GM12892 (cell line): ENCODE results near the gene CADPS.
"Not testable (repeated sequence)": the region's sequence is repeated elsewhere in the genome, so short reads cannot be mapped to it uniquely, and the experiment has no call there.

Source experiments
- DNase-seq: peaks from one replicate; pipeline ENCODE4 v3.0.0; 2011; ENCODE audit not compliant: insufficient read length
- FAIRE-seq: peaks from 2 replicates; lab custom pipeline; 2011; peaks lifted over from hg19 to GRCh38; lab: Jason Lieb, UNC
- POLR2A ChIP-seq: IDR thresholded peaks from 2 replicates; pipeline ENCODE4 v1.6.1; 2011; ENCODE audit warnings: low read depth, low read length, control low read depth
- POLR2AphosphoS5 ChIP-seq: IDR thresholded peaks from 2 replicates; pipeline ENCODE4 v1.6.1; 2011; ENCODE audit warnings: low read depth, low read length, control low read depth
- TAF1 ChIP-seq: IDR thresholded peaks from 2 replicates; pipeline ENCODE4 v1.6.1; 2011; ENCODE audit warnings: low read depth, mild to moderate bottlenecking, control low read depth, low read length, borderline replicate concordance

Gene CADPS

GRCh38 chr3:62589078-62589477 is 286.1 kb downstream of the CADPS start:
- FAIRE-seq (no peak), DNase-seq (no peak)
- TF ChIP-seq POLR2AphosphoS5: no peak
- TF ChIP-seq POLR2A: no peak
- TF ChIP-seq TAF1: no peak

- DNase-seq: no peak
- FAIRE-seq: no peak
- TF ChIP-seq POLR2A: no peak
- no peak for TF ChIP-seq POLR2AphosphoS5
- TF ChIP-seq TAF1: no peak
Measured at GRCh38 chr3:62587579-62588031, 287.6 kb downstream of the CADPS start.

- FAIRE-seq (no peak), DNase-seq (no peak)
- no peak for TF ChIP-seq TAF1
- no peak for TF ChIP-seq POLR2A
- TF ChIP-seq POLR2AphosphoS5: no peak
Measured at GRCh38 chr3:62587169-62587568, 288.0 kb downstream of the CADPS start.

- FAIRE-seq (no peak), DNase-seq (no peak)
- TF ChIP-seq POLR2A: no peak
- no peak for TF ChIP-seq POLR2AphosphoS5
- TF ChIP-seq TAF1: no peak
Measured at GRCh38 chr3:62586356-62586755, 288.9 kb downstream of the CADPS start.

GRCh38 chr3:62585861-62586260 is 289.4 kb downstream of the CADPS start:
- no peak for DNase-seq
- TF ChIP-seq POLR2A: no peak
- TF ChIP-seq TAF1: no peak
- no peak for TF ChIP-seq POLR2AphosphoS5
- FAIRE-seq: no peak

- DNase-seq (no peak), FAIRE-seq (no peak)
- TF ChIP-seq POLR2A (no peak), POLR2AphosphoS5 (no peak), TAF1 (no peak)
Measured at GRCh38 chr3:62584636-62585035, 290.6 kb downstream of the CADPS start.

- DNase-seq (no peak), FAIRE-seq (no peak)
- no peak for TF ChIP-seq POLR2A
- no peak for TF ChIP-seq TAF1
- TF ChIP-seq POLR2AphosphoS5: no peak
Measured at GRCh38 chr3:62582495-62583172, 292.6 kb downstream of the CADPS start.

- not testable (repeated sequence) for DNase-seq, FAIRE-seq
Measured at GRCh38 chr3:62580485-62580884, 294.7 kb downstream of the CADPS start.

- no peak for FAIRE-seq
- DNase-seq: no peak
- TF ChIP-seq TAF1: no peak
- TF ChIP-seq POLR2A: no peak
- TF ChIP-seq POLR2AphosphoS5: no peak
Measured at GRCh38 chr3:62577153-62577552, 298.1 kb downstream of the CADPS start.

GRCh38 chr3:62574266-62574898 is 300.8 kb downstream of the CADPS start:
- DNase-seq: no peak
- TF ChIP-seq TAF1: no peak
- TF ChIP-seq POLR2AphosphoS5: no peak
- TF ChIP-seq POLR2A: no peak
- no peak for FAIRE-seq

GRCh38 chr3:62571916-62572315 is 303.3 kb downstream of the CADPS start:
- TF ChIP-seq POLR2A (no peak), POLR2AphosphoS5 (no peak), TAF1 (no peak)
- DNase-seq (no peak), FAIRE-seq (no peak)

GRCh38 chr3:62570888-62571287 is 304.3 kb downstream of the CADPS start:
- DNase-seq: no peak
- FAIRE-seq: no peak
- TF ChIP-seq TAF1: no peak
- no peak for TF ChIP-seq POLR2A
- TF ChIP-seq POLR2AphosphoS5: no peak
